ENCODE measurements around the gene ZNF100.
"Not testable (repeated sequence)": the region's sequence is repeated elsewhere in the genome, so short reads cannot be mapped to it uniquely, and the experiment has no call there.

ZNF100 gene

DNA sequence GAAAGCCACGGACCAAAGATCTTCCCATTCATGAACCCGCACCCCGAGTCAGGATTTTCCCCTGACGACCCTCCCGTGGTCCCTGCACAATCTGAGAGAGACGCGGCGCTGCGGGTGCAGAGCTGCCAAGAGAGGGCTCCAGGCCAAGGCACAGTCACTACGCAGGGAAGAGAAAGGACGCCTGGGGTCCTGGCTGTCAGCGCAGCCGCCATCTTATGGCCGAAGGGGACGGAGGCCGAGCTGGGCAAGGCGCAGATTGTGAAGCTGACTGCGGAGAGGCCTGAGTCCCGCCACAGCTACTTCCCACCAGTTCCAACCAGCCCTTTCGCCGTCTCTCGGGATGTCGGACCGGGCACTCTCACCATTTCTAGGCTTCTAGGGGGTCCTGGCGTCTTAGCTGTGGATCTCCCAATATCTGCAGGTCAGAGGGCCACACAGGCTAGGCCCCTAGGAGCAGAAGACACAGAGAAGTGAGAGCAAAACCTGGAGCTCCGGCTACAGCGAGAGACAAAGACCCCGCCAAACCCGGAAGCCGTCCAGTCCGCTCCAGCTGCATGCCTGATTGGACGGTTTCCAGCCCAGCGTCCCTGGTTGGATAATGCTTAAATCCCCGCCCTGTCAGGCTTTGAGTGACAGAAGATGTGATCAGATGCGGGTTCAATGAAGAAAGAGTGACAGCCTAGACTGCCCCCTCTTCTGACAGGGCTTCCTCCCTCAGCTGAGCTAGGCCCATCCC is at the start of gene ZNF100:
TSS of gene ZNF100 (minus strand) at position 515 of the 736 bp plus-strand sequence. CDS start at position 365, 150 bp downstream.
- H3K9me3 Mint-ChIP-seq, result no peaks in the 10 kb centered on the region
- H3K4me1 Mint-ChIP-seq, result peaks cover 16% of the 10 kb centered on the region

DNA sequence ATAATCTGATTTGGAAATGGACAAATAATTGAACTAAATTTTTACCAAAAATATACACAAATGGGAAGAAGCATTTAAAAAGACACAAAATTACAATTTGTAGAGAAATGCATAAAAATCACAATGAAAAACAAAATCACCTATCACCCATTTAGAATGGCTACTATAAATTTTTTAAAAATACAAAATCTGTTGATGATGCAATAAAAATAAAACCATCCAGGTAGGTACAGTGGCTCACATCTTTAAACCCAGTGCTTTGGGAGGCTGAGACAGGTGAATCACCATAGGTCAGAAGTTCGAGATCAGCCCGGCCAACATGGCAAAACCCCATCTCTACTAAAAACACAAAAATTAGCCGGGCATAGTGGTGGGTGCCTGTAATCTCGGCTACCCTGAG is 45.1 kb upstream of the ZNF100 start:
- DNase-seq (ENCODE audit: low spot score in 2 of 2), result no peak
- no peak for ATAC-seq

More for the DNA sequence above, at the start of gene ZNF100:
- H3K36me3 Mint-ChIP-seq, result peaks cover 47% of the 10 kb centered on the region
- ATAC-seq (peak; percentile 98), DNase-seq (ENCODE audit: low spot score in 2 of 2) (peak; percentile 73 to 90)
- H3K27ac Mint-ChIP-seq, result peak within 1 kb of the TSS; percentile 94
- peak within 1 kb of the TSS; percentile 91 for H3K4me3 Mint-ChIP-seq

DNA sequence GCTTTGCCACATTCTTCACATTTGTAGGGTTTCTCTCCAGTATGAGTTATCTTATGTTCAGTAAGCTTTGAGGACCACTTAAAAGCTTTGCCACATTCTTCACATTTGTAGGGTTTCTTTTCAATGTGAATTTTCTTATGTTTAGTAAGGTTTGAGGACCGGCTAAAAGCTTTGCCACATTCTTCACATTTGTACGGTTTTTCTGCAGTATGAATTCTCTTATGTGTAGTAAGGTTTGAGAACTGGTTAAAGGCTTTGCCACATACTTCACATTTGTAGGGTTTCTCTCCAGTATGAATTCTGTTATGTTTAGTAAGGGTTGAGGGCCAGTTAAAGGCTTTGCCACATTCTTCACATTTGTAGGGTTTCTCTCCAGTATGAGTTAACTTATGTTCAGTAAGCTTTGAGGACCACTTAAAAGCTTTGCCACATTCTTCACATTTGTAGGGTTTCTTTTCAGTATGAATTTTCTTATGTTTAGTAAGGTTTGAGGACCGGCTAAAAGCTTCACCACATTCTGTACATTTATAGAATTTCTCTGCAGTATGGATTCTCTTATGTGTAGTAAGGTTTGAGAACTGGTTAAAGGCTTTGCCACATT is 41.1 kb upstream of the ZNF100 start:
- not testable (repeated sequence) for ATAC-seq; H3K4me1 Mint-ChIP-seq; H3K27ac Mint-ChIP-seq; DNase-seq (ENCODE audit: low spot score in 2 of 2); H3K4me3 Mint-ChIP-seq
- Mint-ChIP-seq H3K36me3 (peaks cover 61% of the 10 kb centered on the region), H3K9me3 (peaks cover 21% of the 10 kb centered on the region)

More for the DNA sequence above, 45.1 kb upstream of the ZNF100 start:
- H3K4me1 Mint-ChIP-seq, result no peaks in the 10 kb centered on the region
- peaks cover 95% of the 10 kb centered on the region for H3K36me3 Mint-ChIP-seq
- H3K4me3 Mint-ChIP-seq, result no peak overlapping the region
- peaks cover 21% of the 10 kb centered on the region for H3K9me3 Mint-ChIP-seq
- no peak overlapping the region for H3K27ac Mint-ChIP-seq

DNA sequence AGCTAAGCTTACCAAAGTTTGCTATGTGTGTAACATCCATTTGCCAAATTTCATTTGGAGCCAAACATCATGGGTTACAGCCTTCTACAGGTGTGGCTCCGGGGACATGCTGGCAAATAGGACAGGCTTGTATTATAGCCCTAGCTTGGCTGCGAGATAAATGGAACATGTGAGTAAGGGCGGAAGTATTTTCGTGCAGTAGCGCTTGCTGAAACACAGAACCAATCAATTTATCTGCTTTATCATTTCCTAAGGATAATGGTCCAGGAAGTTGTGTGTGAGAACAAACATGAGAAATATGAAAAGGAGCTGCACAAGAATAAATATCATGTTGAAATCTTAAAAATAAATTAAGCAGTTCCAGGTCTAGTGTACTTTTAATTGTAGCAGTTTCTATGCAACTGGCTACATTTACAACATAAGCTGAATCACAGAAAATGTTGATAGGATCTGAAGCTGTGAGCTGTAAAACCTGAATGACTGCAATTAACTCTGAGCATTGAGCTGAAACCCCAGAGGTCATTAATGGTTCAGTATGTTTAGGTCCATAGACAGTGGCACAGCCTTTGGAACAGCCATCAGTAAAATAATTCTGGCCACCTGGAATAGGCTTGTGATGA is 22.2 kb upstream of the ZNF100 start:
- no peak overlapping the region for H3K4me3 Mint-ChIP-seq
- ATAC-seq, result no peak
- H3K9me3 Mint-ChIP-seq, result no peaks in the 10 kb centered on the region
- no peak for DNase-seq (ENCODE audit: low spot score in 2 of 2)
- H3K27ac Mint-ChIP-seq, result no peak overlapping the region
- H3K4me1 Mint-ChIP-seq, result no peaks in the 10 kb centered on the region
- no peaks in the 10 kb centered on the region for H3K36me3 Mint-ChIP-seq

DNA sequence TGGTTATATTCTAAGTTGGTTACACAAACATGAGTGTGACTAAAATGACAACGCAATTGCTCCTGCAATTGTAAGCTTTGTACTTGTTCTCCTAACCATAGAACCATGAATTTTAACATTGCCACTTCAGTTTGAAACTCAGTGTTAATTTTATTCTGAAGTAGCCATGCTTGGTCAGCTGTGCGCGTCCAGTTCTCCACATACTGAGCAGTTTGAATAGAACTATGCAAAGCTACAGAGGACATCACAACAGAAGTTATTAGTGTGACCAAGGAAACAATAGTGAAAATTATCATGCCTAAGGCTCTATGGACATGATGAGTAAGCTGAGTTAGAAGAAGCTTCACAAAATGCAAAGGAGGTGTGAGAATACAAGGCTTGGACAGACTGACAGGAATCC is 19.6 kb upstream of the ZNF100 start:
- Mint-ChIP-seq H3K27ac (no peak overlapping the region), H3K9me3 (no peaks in the 10 kb centered on the region), H3K36me3 (no peaks in the 10 kb centered on the region), H3K4me3 (no peak overlapping the region), H3K4me1 (no peaks in the 10 kb centered on the region)
- no peak for ATAC-seq
- DNase-seq (ENCODE audit: low spot score in 2 of 2), result no peak

DNA sequence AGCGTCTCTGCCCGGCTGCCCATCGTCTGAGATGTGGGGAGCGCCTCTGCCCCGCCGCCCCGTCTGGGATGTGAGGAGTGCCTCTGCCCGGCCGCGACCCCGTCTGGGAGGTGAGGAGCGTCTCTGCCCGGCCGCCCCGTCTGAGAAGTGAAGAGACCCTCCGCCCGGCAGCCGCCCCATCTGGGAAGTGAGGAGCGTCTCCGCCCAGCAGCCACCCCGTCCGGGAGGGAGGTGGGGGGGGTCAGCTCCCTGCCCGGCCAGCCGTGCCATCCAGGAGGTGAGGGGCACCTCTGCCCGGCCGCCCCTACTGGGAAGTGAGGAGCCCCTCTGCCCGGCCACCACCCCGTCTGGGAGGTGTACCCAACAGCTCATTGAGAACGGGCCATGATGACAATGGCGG is 8.4 kb upstream of the ZNF100 start:
- H3K27ac Mint-ChIP-seq; H3K4me3 Mint-ChIP-seq; H3K36me3 Mint-ChIP-seq; H3K9me3 Mint-ChIP-seq; DNase-seq (ENCODE audit: low spot score in 2 of 2); H3K4me1 Mint-ChIP-seq; ATAC-seq: not testable (repeated sequence)

DNA sequence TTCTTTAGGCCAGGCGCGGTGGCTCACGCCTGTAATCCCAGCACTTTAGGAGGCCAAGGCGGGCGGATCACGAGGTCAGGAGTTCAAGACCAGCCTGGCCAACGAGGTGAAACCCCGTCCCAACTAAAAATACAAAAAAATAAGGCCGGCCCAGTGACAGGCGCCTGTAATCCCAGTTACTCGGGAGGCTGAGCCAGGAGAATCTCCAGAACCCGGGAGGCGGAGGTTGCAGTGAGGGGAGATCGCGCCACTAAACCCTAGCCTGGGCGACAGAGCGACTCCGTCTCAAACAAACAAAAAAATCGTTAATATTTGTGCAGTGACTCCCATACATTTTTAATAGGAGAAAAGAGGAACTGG is 694 bp downstream of the ZNF100 start:
- ATAC-seq; DNase-seq (ENCODE audit: low spot score in 2 of 2); H3K9me3 Mint-ChIP-seq: not testable (repeated sequence)
- peak overlapping the region; percentile 91 for H3K4me3 Mint-ChIP-seq
- H3K27ac Mint-ChIP-seq, result peak overlapping the region; percentile 94
- peaks cover 52% of the 10 kb centered on the region for H3K36me3 Mint-ChIP-seq
- peaks cover 20% of the 10 kb centered on the region for H3K4me1 Mint-ChIP-seq

DNA sequence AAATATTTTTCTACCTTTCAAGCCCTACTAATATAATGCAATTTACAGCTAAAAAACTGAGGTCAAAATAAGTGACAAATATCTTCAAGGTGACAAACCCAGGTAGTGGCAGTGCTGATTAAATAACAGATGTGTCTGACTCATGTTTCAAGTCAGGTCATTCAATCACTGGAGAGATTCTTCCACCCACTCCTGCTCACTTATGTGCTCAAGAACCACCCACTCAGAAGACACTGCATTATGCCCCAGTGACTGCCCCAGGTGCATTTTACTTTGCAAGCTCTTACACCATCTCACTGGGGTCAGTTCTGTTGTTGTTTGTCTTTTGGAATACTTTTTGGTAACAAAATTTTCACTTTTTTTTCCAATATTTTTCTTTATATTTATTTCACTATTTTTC is 2.2 kb downstream of the ZNF100 start:
- Mint-ChIP-seq H3K4me1 (peaks cover 22% of the 10 kb centered on the region), H3K9me3 (no peaks in the 10 kb centered on the region), H3K36me3 (peaks cover 68% of the 10 kb centered on the region), H3K4me3 (no peak overlapping the region), H3K27ac (no peak overlapping the region)
- ATAC-seq, result peak; percentile 49
- no peak for DNase-seq (ENCODE audit: low spot score in 2 of 2)

DNA sequence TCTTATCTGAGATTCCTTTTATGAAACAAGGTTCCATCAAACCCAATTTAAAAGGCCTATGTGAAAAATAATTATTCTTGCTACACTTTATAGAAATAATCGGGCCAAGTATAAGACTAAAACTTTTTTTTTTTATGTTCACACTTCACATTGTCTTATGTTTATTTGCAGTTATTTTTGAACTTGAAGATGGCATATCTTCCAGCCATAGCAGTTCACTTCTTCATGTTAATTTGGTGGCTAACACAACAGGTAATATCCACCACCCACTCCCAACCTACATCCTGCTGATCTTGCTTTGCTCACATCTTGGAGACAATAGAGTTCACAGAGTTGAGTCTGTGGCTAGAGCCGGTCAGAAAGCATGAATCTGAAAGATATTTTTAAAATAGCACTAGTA is 5.8 kb downstream of the ZNF100 start:
- peaks cover 87% of the 10 kb centered on the region for H3K36me3 Mint-ChIP-seq
- H3K4me3 Mint-ChIP-seq; H3K27ac Mint-ChIP-seq; H3K9me3 Mint-ChIP-seq; DNase-seq (ENCODE audit: low spot score in 2 of 2): not testable (repeated sequence)
- peaks cover 31% of the 10 kb centered on the region for H3K4me1 Mint-ChIP-seq
- ATAC-seq, result peak; percentile 36

DNA sequence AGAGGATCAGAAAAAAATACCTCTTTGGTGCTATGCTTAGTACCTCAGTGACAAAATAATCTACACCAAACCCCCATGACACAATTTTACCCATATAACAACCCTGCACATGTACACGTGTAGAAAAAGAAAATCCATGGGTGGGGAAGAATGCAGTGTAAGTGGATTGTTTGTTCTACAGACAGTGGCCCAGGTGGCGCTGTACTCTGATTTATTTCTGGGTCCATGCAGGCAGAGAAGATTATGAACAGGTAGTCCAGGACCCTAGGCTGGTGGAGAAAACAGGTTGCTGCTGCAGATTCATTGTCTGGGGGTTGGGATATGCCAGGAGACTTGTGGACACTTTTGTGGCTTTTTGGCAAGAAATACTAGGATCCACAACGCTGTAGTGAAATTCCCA is 9.1 kb downstream of the ZNF100 start:
- ATAC-seq (no peak), DNase-seq (ENCODE audit: low spot score in 2 of 2) (no peak)
- Mint-ChIP-seq H3K9me3 (no peaks in the 10 kb centered on the region), H3K27ac (peak overlapping the region; percentile 10), H3K4me1 (peaks cover 21% of the 10 kb centered on the region), H3K4me3 (no peak overlapping the region), H3K36me3 (peaks cover 71% of the 10 kb centered on the region)

DNA sequence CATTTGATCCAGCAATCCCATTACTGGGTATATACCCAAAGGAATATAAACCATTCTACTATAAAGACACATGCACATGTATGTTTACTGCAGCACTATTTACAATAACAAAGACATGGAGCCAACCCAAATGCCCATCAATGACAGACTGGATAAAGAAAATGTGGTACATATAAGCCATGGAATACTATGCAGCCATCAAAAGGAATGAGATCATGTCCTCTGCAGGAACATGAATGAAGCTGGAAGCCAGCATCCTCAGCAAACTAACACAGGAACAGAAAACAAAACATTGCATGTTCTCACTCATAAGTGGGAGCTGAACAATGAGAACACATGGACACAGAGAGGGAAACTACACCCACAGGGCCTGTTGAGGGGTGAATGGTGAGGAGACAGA is 11.8 kb downstream of the ZNF100 start:
- not testable (repeated sequence) for H3K4me3 Mint-ChIP-seq; H3K27ac Mint-ChIP-seq; DNase-seq (ENCODE audit: low spot score in 2 of 2); ATAC-seq; H3K9me3 Mint-ChIP-seq
- H3K4me1 Mint-ChIP-seq, result peaks cover 15% of the 10 kb centered on the region
- H3K36me3 Mint-ChIP-seq, result peaks cover 68% of the 10 kb centered on the region

DNA sequence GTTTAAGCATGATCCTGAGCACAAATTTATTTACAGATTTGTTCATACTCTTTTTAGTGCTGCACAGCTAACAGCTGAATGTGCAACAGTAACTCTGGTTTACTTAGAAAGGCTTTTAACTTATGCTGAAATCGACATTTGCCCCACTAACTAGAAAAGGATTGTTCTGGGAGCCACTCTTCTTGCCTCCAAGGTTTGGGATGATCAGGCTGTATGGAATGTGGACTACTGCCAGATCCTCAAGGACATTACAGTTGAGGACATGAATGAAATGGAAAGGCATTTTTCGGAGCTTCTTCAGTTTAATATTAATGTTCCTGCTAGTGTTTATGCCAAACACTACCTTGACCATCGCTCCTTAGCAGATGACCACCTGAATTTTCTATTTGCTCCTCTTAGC is 16.0 kb downstream of the ZNF100 start:
- no peak for ATAC-seq
- peaks cover 4% of the 10 kb centered on the region for H3K9me3 Mint-ChIP-seq
- H3K4me1 Mint-ChIP-seq, result peaks cover 22% of the 10 kb centered on the region
- no peak for DNase-seq (ENCODE audit: low spot score in 2 of 2)
- H3K36me3 Mint-ChIP-seq, result peaks cover 59% of the 10 kb centered on the region
- no peak overlapping the region for H3K27ac Mint-ChIP-seq
- H3K4me3 Mint-ChIP-seq, result no peak overlapping the region

DNA sequence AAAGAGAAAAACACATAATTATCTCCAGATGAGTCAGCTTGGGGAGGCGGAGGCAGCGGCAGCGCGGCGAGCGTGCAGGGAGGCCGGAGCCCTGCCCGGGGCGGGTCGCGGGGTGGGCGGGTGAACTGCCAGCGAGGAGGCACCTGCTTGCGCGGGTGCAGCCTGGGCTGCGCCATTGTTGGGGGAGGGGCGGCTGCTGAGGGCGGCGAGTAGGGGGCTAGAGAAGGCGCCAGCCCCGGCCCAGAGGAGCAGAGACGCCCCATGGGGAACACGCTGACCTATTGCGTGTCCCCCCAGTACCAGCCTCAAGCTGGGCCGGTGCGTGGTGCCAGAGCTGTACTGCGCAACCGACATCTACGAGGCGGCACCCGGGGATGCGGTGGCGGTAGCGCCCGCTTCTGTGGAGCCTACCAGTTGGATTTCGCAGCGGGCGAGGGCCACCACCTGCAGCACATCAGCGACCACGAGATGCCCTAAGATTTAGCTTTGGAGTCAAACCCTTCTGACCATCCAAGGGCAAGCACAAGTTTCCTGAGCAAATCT is 16.7 kb downstream of the ZNF100 start:
- peaks cover 4% of the 10 kb centered on the region for H3K9me3 Mint-ChIP-seq
- H3K4me3 Mint-ChIP-seq, result no peak overlapping the region
- H3K36me3 Mint-ChIP-seq, result peaks cover 59% of the 10 kb centered on the region

DNA sequence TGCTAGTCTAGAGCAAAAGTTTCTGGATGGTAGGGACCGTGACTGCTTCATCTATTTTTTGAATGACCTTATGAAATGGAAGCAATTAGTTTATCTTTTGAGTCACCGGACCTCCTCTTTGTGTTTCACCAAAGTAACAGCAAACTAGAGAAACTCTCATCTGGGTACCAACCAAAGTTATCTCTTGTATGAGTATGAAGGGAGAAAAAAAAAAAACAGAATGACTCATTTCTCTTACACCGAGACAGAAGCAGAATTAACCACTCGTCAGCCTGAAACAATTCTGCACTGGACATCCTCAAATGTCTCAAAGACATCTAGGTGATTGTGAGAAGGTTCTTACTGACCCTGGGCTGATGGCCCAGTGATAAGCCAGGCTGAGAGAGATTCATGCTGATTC is 18.3 kb downstream of the ZNF100 start:
- ATAC-seq (peak; percentile 95), DNase-seq (ENCODE audit: low spot score in 2 of 2) (no peak)
- peaks cover 54% of the 10 kb centered on the region for H3K36me3 Mint-ChIP-seq
- peaks cover 4% of the 10 kb centered on the region for H3K9me3 Mint-ChIP-seq
- peaks cover 22% of the 10 kb centered on the region for H3K4me1 Mint-ChIP-seq
- H3K4me3 Mint-ChIP-seq, result no peak overlapping the region
- H3K27ac Mint-ChIP-seq, result peak overlapping the region; percentile 50

More for the DNA sequence above, 16.7 kb downstream of the ZNF100 start:
- Mint-ChIP-seq H3K27ac (no peak overlapping the region), H3K4me1 (peaks cover 22% of the 10 kb centered on the region)
- ATAC-seq (no peak), DNase-seq (ENCODE audit: low spot score in 2 of 2) (no peak)

DNA sequence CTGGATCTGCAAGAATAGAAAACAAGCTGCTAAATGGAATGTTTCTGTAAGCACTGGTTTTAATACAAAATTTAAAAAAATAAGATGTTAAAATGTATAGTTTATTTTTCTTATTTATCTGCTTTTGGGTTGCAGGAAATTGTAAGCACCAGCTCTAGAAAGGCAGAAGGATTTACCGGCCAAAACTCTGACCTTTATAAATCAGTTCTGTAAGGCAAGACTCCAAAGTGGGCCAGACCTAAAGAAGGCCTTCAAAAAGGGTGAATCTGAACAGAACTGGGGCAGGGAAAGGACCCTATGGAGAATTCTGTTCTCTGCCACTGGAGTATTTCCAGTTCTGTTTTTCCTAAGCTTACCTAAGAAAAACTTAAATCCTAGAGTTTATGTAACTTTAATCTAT is 19.3 kb downstream of the ZNF100 start:
- H3K9me3 Mint-ChIP-seq, result peaks cover 4% of the 10 kb centered on the region
- peaks cover 60% of the 10 kb centered on the region for H3K36me3 Mint-ChIP-seq
- H3K4me3 Mint-ChIP-seq, result no peak overlapping the region

More for the DNA sequence above, 19.3 kb downstream of the ZNF100 start:
- ATAC-seq (no peak), DNase-seq (ENCODE audit: low spot score in 2 of 2) (no peak)
- no peak overlapping the region for H3K27ac Mint-ChIP-seq
- H3K4me1 Mint-ChIP-seq, result peaks cover 22% of the 10 kb centered on the region

Data from stimulated activated effector memory CD8-positive, alpha-beta T cell treated with anti-CD3 and anti-CD28 coated beads, Interleukin-12 subunit alpha, Interleukin-12 subunit beta, amount 100 ng/mL, for 72 hours (primary cell).